NB4 (cell line): ENCODE measurements around the gene TFPI.

Experiments used
- MYC ChIP-seq: IDR thresholded peaks from 2 replicates; pipeline ENCODE4 v1.6.1; 2011; ENCODE audit warnings: low read depth, low read length
- POLR2A ChIP-seq: IDR thresholded peaks from 2 replicates; pipeline ENCODE4 v1.6.1; 2011; ENCODE audit warnings: mild to moderate bottlenecking; ENCODE audit not compliant: insufficient read length; ENCODE audit errors: extremely low read depth
- TF ChIP-seq, protein P1 (sequence below): IDR thresholded peaks from one replicate; pipeline ENCODE4 v1.5.1; 2012; ENCODE audit warnings: low read depth, low read length
- TF ChIP-seq, protein P2 (sequence below): IDR thresholded peaks from 2 replicates; pipeline ENCODE4 v1.6.1; 2011; ENCODE audit warnings: low read depth, low read length

DNA sequence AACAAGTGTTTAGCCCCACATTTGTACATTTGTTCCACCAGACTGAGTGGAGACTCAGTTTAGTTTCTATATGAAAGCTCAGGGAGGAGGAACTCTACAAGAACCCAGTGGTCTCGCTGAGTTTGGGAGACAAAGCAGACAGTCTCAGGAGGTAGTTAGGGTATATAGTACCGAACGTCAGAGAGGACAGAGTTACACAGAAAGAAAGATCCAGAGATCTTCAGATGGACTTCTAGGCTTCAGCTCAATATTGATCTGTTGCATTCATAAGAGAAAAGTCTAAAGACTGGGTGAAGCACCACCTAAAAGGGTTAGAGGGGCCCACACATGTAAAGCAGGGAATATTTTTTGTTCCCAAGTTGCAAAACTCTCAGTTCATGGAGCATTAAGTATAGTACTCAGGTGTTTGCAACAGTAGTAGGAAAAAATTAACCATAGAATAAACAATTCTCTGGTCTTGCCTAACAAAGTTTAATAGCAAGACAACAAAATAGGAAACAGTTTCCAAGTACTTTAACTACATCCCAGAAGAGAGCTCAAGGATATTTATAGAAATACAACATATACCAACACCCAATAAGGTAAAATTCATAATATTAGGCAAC lies 4.2 kb downstream of the TFPI start:
- TF ChIP-seq, protein P1, sequence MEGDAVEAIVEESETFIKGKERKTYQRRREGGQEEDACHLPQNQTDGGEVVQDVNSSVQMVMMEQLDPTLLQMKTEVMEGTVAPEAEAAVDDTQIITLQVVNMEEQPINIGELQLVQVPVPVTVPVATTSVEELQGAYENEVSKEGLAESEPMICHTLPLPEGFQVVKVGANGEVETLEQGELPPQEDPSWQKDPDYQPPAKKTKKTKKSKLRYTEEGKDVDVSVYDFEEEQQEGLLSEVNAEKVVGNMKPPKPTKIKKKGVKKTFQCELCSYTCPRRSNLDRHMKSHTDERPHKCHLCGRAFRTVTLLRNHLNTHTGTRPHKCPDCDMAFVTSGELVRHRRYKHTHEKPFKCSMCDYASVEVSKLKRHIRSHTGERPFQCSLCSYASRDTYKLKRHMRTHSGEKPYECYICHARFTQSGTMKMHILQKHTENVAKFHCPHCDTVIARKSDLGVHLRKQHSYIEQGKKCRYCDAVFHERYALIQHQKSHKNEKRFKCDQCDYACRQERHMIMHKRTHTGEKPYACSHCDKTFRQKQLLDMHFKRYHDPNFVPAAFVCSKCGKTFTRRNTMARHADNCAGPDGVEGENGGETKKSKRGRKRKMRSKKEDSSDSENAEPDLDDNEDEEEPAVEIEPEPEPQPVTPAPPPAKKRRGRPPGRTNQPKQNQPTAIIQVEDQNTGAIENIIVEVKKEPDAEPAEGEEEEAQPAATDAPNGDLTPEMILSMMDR, result no peak
- TF ChIP-seq POLR2A (no peak), MYC (no peak)
- TF ChIP-seq, protein P2, sequence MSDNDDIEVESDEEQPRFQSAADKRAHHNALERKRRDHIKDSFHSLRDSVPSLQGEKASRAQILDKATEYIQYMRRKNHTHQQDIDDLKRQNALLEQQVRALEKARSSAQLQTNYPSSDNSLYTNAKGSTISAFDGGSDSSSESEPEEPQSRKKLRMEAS, result no peak
